Endothelial cell of umbilical vein (primary cell): ENCODE results near the gene GAPVD1. TPM values are rescaled to one million over a fixed set of nuclear protein-coding genes. Genes with fewer than 3 reads are reported as not detected.

Source experiments
- BruUV-seq: library from RNA; stranded (reverse); fragments of 400-500 nt; replicated peaks from 2 replicates; lab custom pipeline; 2021; lab: Mats Ljungman, UMichigan
- CTCF ChIA-PET: fragments of 300-600, 350-600 bp; sonication (Branson Sonifier 250); formaldehyde crosslinking; loops from one replicate; lab custom pipeline; 2021; ENCODE audit warnings: antibody characterized with exemption, inconsistent platforms; lab: Charles Lee
- POLR2A ChIA-PET: fragments of 300-600, 350-600 bp; sonication (Branson Sonifier 250); formaldehyde crosslinking; loops from one replicate; lab custom pipeline; 2021; ENCODE audit warnings: antibody characterized with exemption, inconsistent platforms; lab: Charles Lee
- DNase-seq: peaks from one replicate; pipeline ENCODE4 v3.0.0-alpha.2; 2011; ENCODE audit warnings: low read depth, low spot score
- FAIRE-seq: peaks from 2 replicates; lab custom pipeline; 2011; peaks lifted over from hg19 to GRCh38; lab: Jason Lieb, UNC
- H2AFZ ChIP-seq: 2 replicates; pipeline ENCODE4 v1.6.0; 2012; ENCODE audit warnings: low read depth, low read length, control low read depth, inconsistent platforms
- H3K27ac ChIP-seq: 2 replicates; pipeline ENCODE4 v1.5.1; 2011; ENCODE audit warnings: low read depth, mild to moderate bottlenecking, control low read depth, low read length, moderate library complexity; ENCODE audit not compliant: insufficient read depth
- H3K27me3 ChIP-seq, 2 experiments: 2 replicates each; pipeline versions ENCODE4 v1.6.0 to v1.6.1; 2011; ENCODE audit warnings: low read length in 2 of 2, mixed read lengths in 1 of 2; ENCODE audit not compliant: control insufficient read depth in 2 of 2, insufficient read depth in 2 of 2
- H3K36me3 ChIP-seq, 2 experiments: 2 replicates in 1 of 2; 3 replicates in 1 of 2; pipeline ENCODE4 v1.5.1; 2011; ENCODE audit warnings: low read length in 2 of 2, mild to moderate bottlenecking in 1 of 2, moderate library complexity in 1 of 2; ENCODE audit not compliant: control insufficient read depth in 2 of 2, insufficient read depth in 2 of 2; ENCODE audit errors: extremely low read depth in 1 of 2
- H3K4me1 ChIP-seq: 3 replicates; pipeline ENCODE4 v1.5.1; 2011; ENCODE audit warnings: mild to moderate bottlenecking, low read length; ENCODE audit not compliant: control insufficient read depth, insufficient read depth; ENCODE audit errors: extremely low read depth
- H3K4me2 ChIP-seq: 2 replicates; pipeline ENCODE4 v1.6.1; 2011; ENCODE audit warnings: low read length, control low read depth, mixed read lengths; ENCODE audit not compliant: insufficient read depth
- H3K4me3 ChIP-seq, 3 experiments: fragments of 200-600 bp in 1 of 3; sonication (generic), shearing (Covaris generic) in 1 of 3; replicated peaks in 1 of 3; 2 replicates each; pipeline ENCODE4 v1.5.1; 2011 to 2016; ENCODE audit warnings: control low read depth in 3 of 3, low read length in 3 of 3, mild to moderate bottlenecking in 2 of 3, inconsistent platforms in 1 of 3, low read depth in 1 of 3, moderate library complexity in 1 of 3; ENCODE audit not compliant: insufficient read depth in 1 of 3
- H3K79me2 ChIP-seq: 2 replicates; pipeline ENCODE4 v1.6.0; 2012; ENCODE audit warnings: low read length, inconsistent platforms; ENCODE audit not compliant: control insufficient read depth, insufficient read depth
- H3K9ac ChIP-seq: replicated peaks from 2 replicates; pipeline ENCODE3; 2011; ENCODE audit warnings: low read length, control low read depth; ENCODE audit not compliant: insufficient read depth; ENCODE audit errors: extremely low read depth
- H3K9me1 ChIP-seq: replicated peaks from 3 replicates; pipeline ENCODE4 v1.6.0; 2011; ENCODE audit warnings: mild to moderate bottlenecking, low read length; ENCODE audit not compliant: control insufficient read depth, insufficient read depth; ENCODE audit errors: extremely low read depth
- H3K9me3 ChIP-seq: replicated peaks from 2 replicates; pipeline ENCODE4 v1.5.1; 2012; ENCODE audit warnings: low read length, inconsistent platforms; ENCODE audit not compliant: control insufficient read depth, insufficient read depth
- H4K20me1 ChIP-seq: replicated peaks from 2 replicates; pipeline ENCODE3; 2011; ENCODE audit warnings: mild to moderate bottlenecking, low read length; ENCODE audit not compliant: control insufficient read depth, insufficient read depth; ENCODE audit errors: extremely low read depth
- EZH2 ChIP-seq: IDR thresholded peaks from 2 replicates; pipeline ENCODE4 v1.6.1; 2012; ENCODE audit warnings: borderline replicate concordance, low read depth, mild to moderate bottlenecking, moderate library complexity, low read length, inconsistent platforms; ENCODE audit not compliant: severe bottlenecking
- FOS ChIP-seq: IDR thresholded peaks from 2 replicates; pipeline ENCODE4 v1.6.1; 2011; ENCODE audit warnings: mild to moderate bottlenecking, low read length, moderate library complexity, borderline replicate concordance; ENCODE audit not compliant: insufficient read depth
- GATA2 ChIP-seq: IDR thresholded peaks from 2 replicates; pipeline ENCODE4 v1.7.0; 2011; ENCODE audit warnings: low read depth, mild to moderate bottlenecking, moderate library complexity, mixed read lengths, low read length; ENCODE audit not compliant: insufficient read length, insufficient read depth
- JUN ChIP-seq: IDR thresholded peaks from 2 replicates; pipeline ENCODE4 v1.6.1; 2011; ENCODE audit warnings: borderline replicate concordance, low read depth; ENCODE audit not compliant: insufficient read length, insufficient read depth
- MYC ChIP-seq: IDR thresholded peaks from one replicate; pipeline ENCODE4 v1.6.1; 2011; ENCODE audit warnings: mild to moderate bottlenecking, low read depth, low read length
- POLR2A ChIP-seq: IDR thresholded peaks from 2 replicates; pipeline ENCODE4 v1.6.1; 2012; ENCODE audit warnings: low read depth, mild to moderate bottlenecking, control low read depth, low read length
- POLR2AphosphoS5 ChIP-seq: IDR thresholded peaks from 2 replicates; pipeline ENCODE4 v1.6.1; 2012; ENCODE audit warnings: low read depth, mild to moderate bottlenecking, control low read depth, low read length, moderate library complexity; ENCODE audit not compliant: insufficient read depth
- dilution Hi-C: fragments of 300-500 bp; cut with MboI; formaldehyde crosslinking; loops from one replicate; pipeline ENCODE4 v1.15.0; 2019; ENCODE audit warnings: low sequenced_read_pairs; ENCODE audit not compliant: extremely low pct_ligation_motif_present
- intact Hi-C: fragments of 100-400 bp; cut with micrococcal nuclease; formaldehyde crosslinking; loops from one replicate; pipeline ENCODE4 v1.10.0; 2022
- polyA plus RNA-seq, 4 experiments: library from polyadenylated mRNA; depleted of rRNA in 3 of 4; stranded (reverse) in 3 of 4; unstranded in 1 of 4; fragments of >200 nt; gene quantifications; 2 replicates each; pipeline versions ENCODE4 v1.2.1 to v1.2.3, GENCODE V29; 2011 to 2012; ENCODE audit warnings: missing spikeins in 1 of 4
- total RNA-seq: library from RNA; stranded (reverse); gene quantifications from 2 replicates; pipeline ENCODE4 v1.2.3, GENCODE V29; 2021
- TF ChIP-seq, protein P1 (sequence below), 2 donors: IDR thresholded peaks; 1 replicate in 1 of 2; 2 replicates in 1 of 2; pipeline ENCODE4 v1.5.1; 2011; ENCODE audit warnings: low read length in 2 of 2, mild to moderate bottlenecking in 2 of 2, moderate library complexity in 2 of 2, control low read depth in 1 of 2, inconsistent platforms in 1 of 2, low read depth in 1 of 2; ENCODE audit not compliant: insufficient read depth in 1 of 2; ENCODE audit errors: extremely low read depth in 1 of 2
- TF ChIP-seq, protein P2 (sequence below): IDR thresholded peaks from 2 replicates; pipeline ENCODE4 v1.6.1; 2011; ENCODE audit not compliant: insufficient read depth, insufficient read length

Gene GAPVD1
- total and polyA plus RNA-seq, 2 donors (not counting 3 experiments of a cell fraction or from before 2014, with no cell fraction given): 10.7 to 53.2 TPM

DNA sequence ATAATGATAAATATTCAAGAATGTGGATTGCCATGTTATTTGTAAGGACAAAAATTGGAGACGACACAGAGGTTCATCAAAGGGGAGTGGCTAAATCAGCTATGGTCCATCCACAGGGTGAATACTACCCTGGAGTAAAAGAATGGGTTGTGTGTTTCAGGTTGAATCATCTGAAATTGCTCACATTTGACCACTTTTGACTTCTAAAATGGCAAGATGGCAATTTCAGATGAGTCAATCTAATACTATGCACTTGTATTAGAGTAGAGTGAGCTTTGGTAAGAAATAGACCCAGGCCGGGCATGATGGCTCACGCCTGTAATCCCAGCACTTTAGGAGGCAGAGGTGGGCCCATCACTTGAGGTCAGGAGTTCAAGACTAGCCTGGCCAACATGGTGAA, 131.8 kb downstream of the GAPVD1 start:
- Histone ChIP-seq H3K9me1 (no peaks in the 10 kb centered on the region), H2AFZ (no peak overlapping the region), H3K9ac (no peak overlapping the region), H3K4me2 (no peak overlapping the region), H3K4me3 (no peak overlapping the region), H3K27ac (no peak overlapping the region), H3K4me1 (no peaks in the 10 kb centered on the region), H3K27me3 (no peaks in the 10 kb centered on the region), H3K36me3 (no peaks in the 10 kb centered on the region), H3K9me3 (no peaks in the 10 kb centered on the region), H4K20me1 (no peaks in the 10 kb centered on the region), H3K79me2 (no peaks in the 10 kb centered on the region)
- CTCF ChIA-PET: interaction anchor here (1.3 kb wide), 1 partner anchor 14 kb away, joined by 5 read pairs; no protein-coding TSS in a partner anchor
- BruUV-seq: no TSS peak
- intact Hi-C loops (no loop called here), dilution Hi-C loops (no loop called here)
- POLR2A ChIA-PET: no interaction called here
- DNase-seq (no peak), FAIRE-seq (no peak)
- no peak for TF ChIP-seq GATA2
- TF ChIP-seq, protein P1, sequence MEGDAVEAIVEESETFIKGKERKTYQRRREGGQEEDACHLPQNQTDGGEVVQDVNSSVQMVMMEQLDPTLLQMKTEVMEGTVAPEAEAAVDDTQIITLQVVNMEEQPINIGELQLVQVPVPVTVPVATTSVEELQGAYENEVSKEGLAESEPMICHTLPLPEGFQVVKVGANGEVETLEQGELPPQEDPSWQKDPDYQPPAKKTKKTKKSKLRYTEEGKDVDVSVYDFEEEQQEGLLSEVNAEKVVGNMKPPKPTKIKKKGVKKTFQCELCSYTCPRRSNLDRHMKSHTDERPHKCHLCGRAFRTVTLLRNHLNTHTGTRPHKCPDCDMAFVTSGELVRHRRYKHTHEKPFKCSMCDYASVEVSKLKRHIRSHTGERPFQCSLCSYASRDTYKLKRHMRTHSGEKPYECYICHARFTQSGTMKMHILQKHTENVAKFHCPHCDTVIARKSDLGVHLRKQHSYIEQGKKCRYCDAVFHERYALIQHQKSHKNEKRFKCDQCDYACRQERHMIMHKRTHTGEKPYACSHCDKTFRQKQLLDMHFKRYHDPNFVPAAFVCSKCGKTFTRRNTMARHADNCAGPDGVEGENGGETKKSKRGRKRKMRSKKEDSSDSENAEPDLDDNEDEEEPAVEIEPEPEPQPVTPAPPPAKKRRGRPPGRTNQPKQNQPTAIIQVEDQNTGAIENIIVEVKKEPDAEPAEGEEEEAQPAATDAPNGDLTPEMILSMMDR (IDR thresholded peaks at IDR 0.05; ENCODE audit: extremely low read depth in 1 of 2, insufficient read depth in 1 of 2, low read depth in 1 of 2, low read length in 2 of 2): no peak
- no peak for TF ChIP-seq JUN
- no peak for TF ChIP-seq EZH2
- TF ChIP-seq POLR2A: no peak
- TF ChIP-seq MYC: no peak
- no peak for TF ChIP-seq POLR2AphosphoS5
- no peak for TF ChIP-seq FOS
- TF ChIP-seq, protein P2, sequence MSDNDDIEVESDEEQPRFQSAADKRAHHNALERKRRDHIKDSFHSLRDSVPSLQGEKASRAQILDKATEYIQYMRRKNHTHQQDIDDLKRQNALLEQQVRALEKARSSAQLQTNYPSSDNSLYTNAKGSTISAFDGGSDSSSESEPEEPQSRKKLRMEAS: no peak
